DOHH2 (cell line): Measurements from ENCODE around the gene ELOVL6.

Source experiments
- H3F3A ChIP-seq: fragments of 200-600 bp; sonication (generic), shearing (Covaris generic); 2 replicates; pipeline ENCODE4 v1.6.0; 2016; ENCODE audit warnings: antibody characterized with exemption, mild to moderate bottlenecking; ENCODE audit not compliant: control insufficient read depth, insufficient read depth
- H3K27ac ChIP-seq: fragments of 200-600 bp; sonication (generic); 2 replicates; pipeline ENCODE4 v1.5.1; 2014; ENCODE audit warnings: low read depth, mild to moderate bottlenecking, low read length, moderate library complexity
- H3K27me3 ChIP-seq: fragments of 200-600 bp; sonication (generic); 2 replicates; pipeline ENCODE4 v1.6.1; 2014; ENCODE audit warnings: mild to moderate bottlenecking, low read length, mixed read lengths; ENCODE audit not compliant: control insufficient read depth
- H3K36me3 ChIP-seq: fragments of 200-600 bp; sonication (generic); 2 replicates; pipeline ENCODE4 v1.6.1; 2014; ENCODE audit warnings: mild to moderate bottlenecking, low read length, moderate library complexity, mixed read lengths; ENCODE audit not compliant: control insufficient read depth
- H3K4me1 ChIP-seq: fragments of 200-600 bp; sonication (generic); 2 replicates; pipeline ENCODE4 v1.6.1; 2014; ENCODE audit warnings: mild to moderate bottlenecking, low read length, mixed read lengths; ENCODE audit not compliant: control insufficient read depth
- H3K4me2 ChIP-seq: fragments of 200-600 bp; sonication (generic); 2 replicates; pipeline ENCODE4 v1.6.0; 2014; ENCODE audit warnings: mild to moderate bottlenecking, low read length, moderate library complexity
- H3K4me3 ChIP-seq: fragments of 200-600 bp; sonication (generic); 2 replicates; pipeline ENCODE4 v1.5.1; 2014; ENCODE audit warnings: mild to moderate bottlenecking, low read length, mixed read lengths
- H3K79me2 ChIP-seq: fragments of 200-600 bp; sonication (generic); 2 replicates; pipeline ENCODE4 v1.6.1; 2014; ENCODE audit warnings: mild to moderate bottlenecking, low read length, mixed read lengths; ENCODE audit not compliant: control insufficient read depth
- H3K9me2 ChIP-seq: fragments of 200-600 bp; sonication (generic); replicated peaks from 2 replicates; pipeline ENCODE4 v1.6.1; 2014; ENCODE audit warnings: mild to moderate bottlenecking, low read length, mixed read lengths; ENCODE audit not compliant: control insufficient read depth
- H3K9me3 ChIP-seq: fragments of 200-600 bp; sonication (generic); 2 replicates; pipeline ENCODE4 v1.6.1; 2014; ENCODE audit warnings: antibody characterized with exemption, low read length, mixed read lengths; ENCODE audit not compliant: control insufficient read depth, insufficient read depth
- H4K20me1 ChIP-seq: fragments of 200-600 bp; sonication (generic); 2 replicates; pipeline ENCODE4 v1.6.0; 2014; ENCODE audit warnings: low read depth, mild to moderate bottlenecking, antibody characterized with exemption, low read length, moderate library complexity; ENCODE audit not compliant: control insufficient read depth, insufficient read depth
- EZH2phosphoT487 ChIP-seq: fragments of 200-600 bp; sonication (generic); IDR thresholded peaks from 2 replicates; pipeline ENCODE4 v1.6.1; 2017; ENCODE audit warnings: borderline replicate concordance, mild to moderate bottlenecking, antibody characterized with exemption, low read length, moderate library complexity, mixed read lengths
- TF ChIP-seq, protein P1 (sequence below): fragments of 200-600 bp; sonication (generic); IDR thresholded peaks from one replicate; pipeline ENCODE4 v1.5.1; 2014; ENCODE audit warnings: antibody characterized with exemption, mild to moderate bottlenecking, low read depth, low read length; ENCODE audit not compliant: poor library complexity, severe bottlenecking

The ELOVL6 gene

DNA sequence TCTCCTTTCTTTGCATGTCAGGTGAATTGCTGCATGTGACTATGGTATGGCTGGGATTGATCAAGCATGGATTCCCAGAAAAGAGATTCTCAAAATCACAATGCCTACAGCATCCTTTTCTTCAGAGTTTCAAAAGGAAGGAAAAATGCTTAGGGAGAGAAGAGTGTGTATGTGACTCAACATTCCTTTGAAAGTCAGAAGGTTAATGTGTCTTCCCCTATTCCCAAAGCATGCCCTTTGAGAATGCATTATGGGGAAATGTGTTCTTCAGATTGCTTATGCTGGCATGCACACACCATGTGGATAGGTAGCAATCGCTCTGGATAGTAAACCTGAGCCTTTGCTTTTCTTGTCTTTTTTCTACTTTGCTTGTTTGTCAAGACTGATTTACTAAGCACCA, 78.5 kb downstream of the ELOVL6 start:
- no peak overlapping the region for H3K4me2 ChIP-seq
- H3K27ac ChIP-seq, result no peak overlapping the region
- no peaks in the 10 kb centered on the region for H3K4me1 ChIP-seq
- TF ChIP-seq, protein P1, sequence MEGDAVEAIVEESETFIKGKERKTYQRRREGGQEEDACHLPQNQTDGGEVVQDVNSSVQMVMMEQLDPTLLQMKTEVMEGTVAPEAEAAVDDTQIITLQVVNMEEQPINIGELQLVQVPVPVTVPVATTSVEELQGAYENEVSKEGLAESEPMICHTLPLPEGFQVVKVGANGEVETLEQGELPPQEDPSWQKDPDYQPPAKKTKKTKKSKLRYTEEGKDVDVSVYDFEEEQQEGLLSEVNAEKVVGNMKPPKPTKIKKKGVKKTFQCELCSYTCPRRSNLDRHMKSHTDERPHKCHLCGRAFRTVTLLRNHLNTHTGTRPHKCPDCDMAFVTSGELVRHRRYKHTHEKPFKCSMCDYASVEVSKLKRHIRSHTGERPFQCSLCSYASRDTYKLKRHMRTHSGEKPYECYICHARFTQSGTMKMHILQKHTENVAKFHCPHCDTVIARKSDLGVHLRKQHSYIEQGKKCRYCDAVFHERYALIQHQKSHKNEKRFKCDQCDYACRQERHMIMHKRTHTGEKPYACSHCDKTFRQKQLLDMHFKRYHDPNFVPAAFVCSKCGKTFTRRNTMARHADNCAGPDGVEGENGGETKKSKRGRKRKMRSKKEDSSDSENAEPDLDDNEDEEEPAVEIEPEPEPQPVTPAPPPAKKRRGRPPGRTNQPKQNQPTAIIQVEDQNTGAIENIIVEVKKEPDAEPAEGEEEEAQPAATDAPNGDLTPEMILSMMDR, result no peak
- TF ChIP-seq EZH2phosphoT487, result no peak
- H3K36me3 ChIP-seq, result peaks cover 5% of the 10 kb centered on the region
- no peaks in the 10 kb centered on the region for H3K9me3 ChIP-seq
- no peaks in the 10 kb centered on the region for H3F3A ChIP-seq
- no peaks in the 10 kb centered on the region for H3K9me2 ChIP-seq
- no peaks in the 10 kb centered on the region for H4K20me1 ChIP-seq
- no peaks in the 10 kb centered on the region for H3K27me3 ChIP-seq
- no peak overlapping the region for H3K4me3 ChIP-seq
- H3K79me2 ChIP-seq, result no peaks in the 10 kb centered on the region

DNA sequence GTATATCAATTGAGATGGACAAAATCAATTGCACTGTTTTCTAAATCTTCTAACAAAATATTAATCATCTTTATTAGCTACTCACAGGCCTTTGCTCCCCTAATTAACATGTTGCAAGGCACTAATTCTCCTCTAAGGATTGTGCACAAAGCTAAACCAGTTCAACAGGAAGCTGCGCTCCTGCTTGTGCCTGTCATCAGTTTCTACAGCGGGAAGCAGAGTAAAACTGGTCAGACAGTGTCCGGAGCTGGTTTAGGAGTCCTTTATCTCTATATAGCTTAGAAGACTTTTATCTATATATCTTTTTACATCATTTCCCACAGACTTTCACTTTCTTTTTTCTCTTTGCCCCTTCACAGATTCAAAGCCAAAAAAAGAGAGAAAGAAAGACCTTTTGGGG, 79.1 kb downstream of the ELOVL6 start:
- H4K20me1 ChIP-seq, result no peaks in the 10 kb centered on the region
- H3K4me1 ChIP-seq, result no peaks in the 10 kb centered on the region
- no peaks in the 10 kb centered on the region for H3K9me3 ChIP-seq
- no peaks in the 10 kb centered on the region for H3K79me2 ChIP-seq
- peaks cover 5% of the 10 kb centered on the region for H3K36me3 ChIP-seq
- H3K27ac ChIP-seq, result no peak overlapping the region
- H3K9me2 ChIP-seq, result no peaks in the 10 kb centered on the region
- no peak overlapping the region for H3K4me3 ChIP-seq
- H3K27me3 ChIP-seq, result no peaks in the 10 kb centered on the region
- H3F3A ChIP-seq, result no peaks in the 10 kb centered on the region
- no peak overlapping the region for H3K4me2 ChIP-seq
- TF ChIP-seq EZH2phosphoT487, result no peak
- TF ChIP-seq, protein P1, result no peak

DNA sequence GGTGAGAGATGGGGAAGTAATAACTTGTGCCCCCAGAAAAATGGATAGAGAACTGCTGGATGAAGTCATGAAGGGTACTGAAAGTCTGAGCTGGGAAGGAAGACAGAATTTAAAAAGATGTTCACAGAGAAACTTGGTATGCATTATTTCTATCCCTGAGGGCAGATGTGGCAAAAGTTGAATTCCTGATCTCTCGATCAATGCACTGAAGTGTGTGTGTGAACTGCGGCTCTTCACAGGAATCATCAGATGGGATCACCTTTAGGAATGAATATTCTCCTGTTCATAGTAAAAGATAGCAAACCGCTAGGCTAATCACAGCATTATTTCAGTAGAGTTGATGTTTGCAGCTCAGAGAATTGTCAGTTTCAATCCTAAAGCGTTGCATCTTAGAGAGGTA, 86.4 kb downstream of the ELOVL6 start:
- TF ChIP-seq, protein P1, result no peak
- TF ChIP-seq EZH2phosphoT487, result no peak
- no peaks in the 10 kb centered on the region for H3K9me3 ChIP-seq
- H3K79me2 ChIP-seq, result no peaks in the 10 kb centered on the region
- H4K20me1 ChIP-seq, result no peaks in the 10 kb centered on the region
- H3K36me3 ChIP-seq, result peaks cover 5% of the 10 kb centered on the region
- no peaks in the 10 kb centered on the region for H3K27me3 ChIP-seq
- no peaks in the 10 kb centered on the region for H3F3A ChIP-seq
- no peak overlapping the region for H3K4me3 ChIP-seq
- H3K27ac ChIP-seq, result no peak overlapping the region
- H3K4me2 ChIP-seq, result no peak overlapping the region
- peaks cover 10% of the 10 kb centered on the region for H3K4me1 ChIP-seq
- H3K9me2 ChIP-seq, result no peaks in the 10 kb centered on the region

DNA sequence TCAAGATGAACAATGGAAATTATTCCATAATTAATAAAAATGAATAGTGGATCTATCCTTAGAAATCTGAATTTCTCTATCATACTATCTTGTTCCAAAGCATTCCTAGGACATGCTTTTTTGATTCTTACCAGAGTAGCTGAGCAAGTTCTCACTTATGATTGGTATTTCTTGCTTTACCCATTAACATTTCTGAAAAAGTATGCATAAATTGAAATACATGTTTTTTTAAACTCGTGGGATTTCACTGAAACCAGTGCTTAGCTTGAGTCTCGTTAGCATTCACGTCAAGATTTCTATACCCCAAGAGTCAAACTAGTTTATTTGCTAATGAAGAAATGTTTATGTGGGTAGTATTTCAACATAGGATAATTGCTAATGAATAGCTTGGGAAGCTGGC, 89.0 kb downstream of the ELOVL6 start:
- peaks cover 10% of the 10 kb centered on the region for H3K4me1 ChIP-seq
- H3K79me2 ChIP-seq, result no peaks in the 10 kb centered on the region
- H3K4me2 ChIP-seq, result no peak overlapping the region
- no peaks in the 10 kb centered on the region for H3K9me2 ChIP-seq
- TF ChIP-seq, protein P1, result no peak
- no peak for TF ChIP-seq EZH2phosphoT487
- no peak overlapping the region for H3K4me3 ChIP-seq
- peaks cover 4% of the 10 kb centered on the region; the same call in 1 of the 2 replicates for H3K36me3 ChIP-seq
- H3F3A ChIP-seq, result no peaks in the 10 kb centered on the region
- H4K20me1 ChIP-seq, result no peaks in the 10 kb centered on the region
- H3K9me3 ChIP-seq, result no peaks in the 10 kb centered on the region
- H3K27ac ChIP-seq, result no peak overlapping the region
- no peaks in the 10 kb centered on the region for H3K27me3 ChIP-seq
